KOPT-K1 (cell line): ENCODE results near the gene N4BP2.
"Not testable (repeated sequence)": the region's sequence is repeated elsewhere in the genome, so short reads cannot be mapped to it uniquely, and the experiment has no call there.

ENCODE experiments used
- H3K27ac ChIP-seq: fragments of 200-600 bp; sonication (generic); 2 replicates; pipeline ENCODE4 v1.5.1; 2016; ENCODE audit warnings: antibody characterized with exemption, mild to moderate bottlenecking, low read depth, low read length; ENCODE audit not compliant: poor library complexity, severe bottlenecking
- H3K36me3 ChIP-seq: fragments of 200-600 bp; sonication (generic); 2 replicates; pipeline ENCODE4 v1.5.1; 2017; ENCODE audit warnings: antibody characterized with exemption, mild to moderate bottlenecking, low read length, moderate library complexity; ENCODE audit not compliant: insufficient read depth
- H3K9me3 ChIP-seq: fragments of 200-600 bp; sonication (generic); 2 replicates; pipeline ENCODE4 v1.5.1; 2017; ENCODE audit warnings: antibody characterized with exemption, low read length, mild to moderate bottlenecking; ENCODE audit not compliant: insufficient read depth, poor library complexity, severe bottlenecking

Gene N4BP2

DNA sequence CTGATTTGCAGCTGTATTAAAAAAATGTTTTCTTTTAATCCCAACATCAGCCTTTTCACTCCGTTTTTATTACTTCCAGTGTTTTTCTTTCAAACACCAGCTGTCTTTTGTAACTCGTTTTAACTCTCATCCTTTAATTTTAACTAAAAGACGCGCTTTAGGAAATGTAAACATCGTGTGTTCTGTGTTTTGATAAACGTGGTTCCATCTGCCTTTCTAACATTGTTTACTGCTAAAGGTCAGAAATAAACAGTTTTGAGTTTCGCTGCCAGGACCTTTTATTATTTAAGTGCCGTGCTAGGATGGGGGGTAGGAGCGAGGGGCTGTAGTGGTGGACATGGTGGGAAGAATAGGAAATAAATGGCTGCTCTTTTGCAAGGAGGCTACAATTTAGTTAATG is 1.5 kb downstream of the N4BP2 start:
- Histone ChIP-seq H3K9me3 (no peaks in the 10 kb centered on the region), H3K36me3 (peaks cover 31% of the 10 kb centered on the region), H3K27ac (peak overlapping the region; percentile 97)

DNA sequence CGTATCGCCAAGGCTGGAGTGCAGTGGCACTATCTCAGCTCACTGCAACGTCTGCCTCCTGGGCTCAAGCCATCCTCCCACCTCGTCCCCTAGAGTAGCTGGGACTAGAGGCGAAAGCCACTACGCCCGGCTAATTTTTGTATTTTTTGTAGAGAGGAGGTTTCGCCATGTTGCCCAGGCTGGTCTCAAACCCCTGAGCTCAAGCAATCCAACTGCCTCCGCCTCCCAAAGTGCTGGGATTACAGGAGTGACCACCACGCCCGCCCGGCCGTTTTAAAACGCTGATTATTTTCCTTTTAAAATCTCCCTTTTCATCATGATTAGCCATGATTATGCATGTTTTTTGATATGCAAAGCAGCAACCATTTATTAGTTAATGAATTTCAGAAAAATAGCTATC is 2.2 kb downstream of the N4BP2 start:
- Histone ChIP-seq H3K27ac (no peak overlapping the region), H3K36me3 (peaks cover 38% of the 10 kb centered on the region), H3K9me3 (no peaks in the 10 kb centered on the region)

DNA sequence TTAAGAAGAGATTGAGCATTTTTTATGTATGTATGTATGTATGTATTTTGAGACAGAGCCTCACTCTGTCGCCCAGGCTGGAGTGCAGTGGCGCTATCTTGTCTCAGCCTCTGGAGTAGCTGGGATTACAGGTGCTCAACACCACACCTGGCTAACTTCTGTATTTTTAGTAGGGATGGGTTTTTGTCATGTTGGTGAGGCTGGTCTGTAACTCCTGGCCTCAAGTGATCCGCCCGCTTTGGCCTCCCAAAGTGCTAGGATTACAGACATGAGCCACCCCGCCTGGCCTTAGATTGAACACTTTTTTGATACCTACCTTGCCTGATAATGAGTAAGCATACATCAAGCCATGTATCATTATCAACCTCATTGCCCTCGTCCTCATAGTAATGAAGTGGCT is 2.7 kb downstream of the N4BP2 start:
- Histone ChIP-seq H3K36me3 (peaks cover 43% of the 10 kb centered on the region), H3K9me3 (no peaks in the 10 kb centered on the region), H3K27ac (no peak overlapping the region)

DNA sequence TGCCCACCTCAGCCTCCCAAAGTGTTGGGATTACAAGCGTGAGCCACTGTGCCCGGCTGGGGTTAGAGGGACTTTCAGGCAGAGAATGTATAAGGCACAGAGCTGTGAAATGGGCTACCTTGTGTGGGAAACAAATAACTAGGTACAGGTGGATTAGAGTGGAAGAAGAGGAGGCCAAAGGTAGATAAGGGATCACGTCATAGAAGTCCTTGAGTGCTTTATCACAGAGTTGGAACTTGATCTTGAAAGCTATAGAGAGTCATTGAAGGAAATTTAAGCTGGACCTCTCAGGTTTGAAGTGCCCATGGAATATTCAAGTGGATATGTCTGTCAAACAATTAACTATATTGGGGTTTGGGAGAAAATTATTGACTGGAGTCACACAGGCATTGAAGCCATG is 8.4 kb downstream of the N4BP2 start:
- H3K27ac ChIP-seq = peak overlapping the region; percentile 32

DNA sequence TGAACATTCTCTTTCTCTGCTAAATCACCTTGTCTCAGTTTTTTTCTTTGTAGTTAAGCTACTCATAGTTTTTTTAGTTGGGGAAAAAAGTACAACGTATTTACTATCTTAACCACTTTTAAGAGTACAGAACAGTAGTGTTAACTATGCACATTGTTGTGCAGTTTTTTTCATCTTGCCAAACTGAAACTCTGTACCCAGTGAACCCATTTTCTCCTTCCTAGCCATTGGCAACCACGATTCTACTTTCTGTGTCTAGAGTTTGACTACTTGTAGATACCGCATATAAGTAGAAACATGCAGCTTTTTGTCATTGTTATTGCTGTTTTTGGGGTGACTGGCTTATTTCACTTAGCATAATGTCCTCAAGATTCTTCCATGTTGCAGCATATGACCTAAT is 10.0 kb downstream of the N4BP2 start:
- peaks cover 33% of the 10 kb centered on the region for H3K36me3 ChIP-seq
- no peak overlapping the region for H3K27ac ChIP-seq
- no peaks in the 10 kb centered on the region for H3K9me3 ChIP-seq

More for the DNA sequence above, 8.4 kb downstream of the N4BP2 start:
- Histone ChIP-seq H3K36me3 (peaks cover 45% of the 10 kb centered on the region), H3K9me3 (no peaks in the 10 kb centered on the region)

DNA sequence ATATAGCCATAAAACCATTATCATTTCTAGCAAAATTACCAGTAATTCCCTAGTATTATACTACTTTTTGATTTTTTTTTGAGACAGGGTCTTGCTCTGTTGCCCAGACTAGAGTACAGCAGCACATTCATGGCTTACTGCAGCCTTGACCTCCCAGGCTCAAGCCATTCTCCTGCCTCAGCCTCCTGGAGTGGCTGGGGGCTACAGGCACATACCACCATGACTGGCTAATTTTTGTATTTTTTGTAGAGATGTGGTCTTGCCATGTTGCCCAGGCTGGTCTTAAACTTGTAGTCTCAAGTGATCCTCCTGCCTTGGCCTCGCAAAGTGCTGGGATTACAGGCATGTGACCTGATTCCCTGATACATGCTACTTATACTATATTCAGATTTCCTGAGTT is 13.7 kb downstream of the N4BP2 start:
- Histone ChIP-seq H3K27ac (no peak overlapping the region), H3K36me3 (peaks cover 26% of the 10 kb centered on the region), H3K9me3 (no peaks in the 10 kb centered on the region)

DNA sequence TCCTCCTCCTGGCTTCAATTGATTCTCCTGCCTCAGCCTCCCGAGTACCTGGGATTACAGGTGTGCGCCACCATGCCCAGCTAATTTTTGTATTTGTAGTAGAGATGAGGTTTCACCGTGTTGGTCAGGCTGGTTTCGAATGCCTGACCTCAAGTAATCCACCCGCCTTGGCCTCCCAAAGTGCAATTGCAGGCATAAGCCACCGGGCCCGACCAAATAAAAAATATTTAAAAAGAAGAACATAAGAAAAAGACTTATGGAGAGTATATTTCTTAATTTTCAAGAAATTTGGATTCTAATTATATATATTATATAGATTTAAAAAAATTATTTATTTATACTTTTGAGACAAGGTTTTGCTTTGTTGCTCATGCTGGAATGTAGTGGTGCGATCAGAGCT is 29.8 kb downstream of the N4BP2 start:
- H3K9me3 ChIP-seq = no peaks in the 10 kb centered on the region
- no peak overlapping the region for H3K27ac ChIP-seq
- peaks cover 45% of the 10 kb centered on the region for H3K36me3 ChIP-seq

DNA sequence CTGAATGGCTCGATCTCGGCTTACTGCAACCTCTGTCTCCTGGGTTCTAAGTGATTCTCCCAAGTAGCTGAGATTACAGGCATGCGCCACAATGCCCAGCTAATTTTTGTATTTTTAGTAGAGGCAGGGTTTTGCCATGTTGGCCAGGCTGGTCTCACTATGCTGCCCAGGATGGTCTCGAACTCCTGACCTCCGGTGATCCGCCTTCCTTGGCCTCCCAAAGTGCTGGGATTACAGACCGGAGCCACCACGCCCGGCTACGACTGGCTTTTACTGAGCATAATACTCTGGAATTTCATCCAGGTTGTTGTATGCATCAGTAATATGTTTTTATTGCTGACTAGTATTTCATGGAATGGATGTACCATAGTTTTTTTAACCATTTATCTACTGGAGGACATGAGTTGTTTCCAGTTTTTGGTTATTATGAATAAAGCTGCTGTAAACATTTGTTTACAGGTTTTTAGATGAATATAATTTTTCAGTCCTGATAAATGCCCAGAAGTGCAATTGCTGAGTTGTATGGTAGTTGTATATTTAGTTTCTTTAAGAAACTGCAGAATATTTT is 31.2 kb downstream of the N4BP2 start:
- Histone ChIP-seq H3K27ac (no peak overlapping the region), H3K9me3 (no peaks in the 10 kb centered on the region), H3K36me3 (peaks cover 31% of the 10 kb centered on the region)

DNA sequence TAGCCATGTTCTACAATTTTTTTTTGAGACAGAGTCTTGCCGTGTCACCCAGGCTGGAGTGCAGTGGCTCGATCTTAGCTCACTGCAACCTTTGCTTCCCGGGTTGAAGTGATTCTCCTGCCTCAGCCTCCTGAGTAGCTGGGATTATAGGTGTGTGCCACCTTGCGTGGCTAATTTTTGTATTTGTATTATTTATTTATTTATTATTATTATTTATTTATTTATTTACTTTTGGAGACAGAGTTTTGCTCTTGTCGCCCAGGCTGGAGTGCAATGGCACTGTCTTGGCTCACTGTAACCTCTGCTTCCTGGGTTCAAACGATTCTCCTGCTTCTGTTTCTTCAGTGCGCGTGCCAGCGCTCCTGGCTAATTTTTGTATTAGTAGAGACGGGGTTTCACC is 36.8 kb downstream of the N4BP2 start:
- H3K36me3 ChIP-seq = peaks cover 14% of the 10 kb centered on the region
- H3K27ac ChIP-seq, H3K9me3 ChIP-seq: not testable (repeated sequence)

DNA sequence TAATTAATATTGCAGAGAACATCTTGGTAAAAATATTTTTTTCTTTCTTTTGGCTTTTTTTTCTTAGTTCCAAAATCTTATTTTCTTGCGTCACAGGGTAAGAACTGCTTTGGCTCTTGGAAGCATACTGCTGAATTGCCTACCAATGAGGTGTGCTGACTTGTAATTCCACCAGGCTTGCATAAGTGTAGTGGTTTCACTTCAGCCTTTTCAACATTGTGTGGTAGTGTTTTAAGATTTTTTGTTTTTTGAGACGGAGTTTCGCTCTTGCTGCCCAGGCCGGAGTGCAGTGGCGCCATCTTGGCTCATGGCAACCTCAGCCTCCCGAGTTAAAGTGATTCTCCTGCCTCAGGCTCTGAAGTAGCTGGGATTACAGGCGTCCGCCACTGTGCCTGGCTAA is 42.4 kb downstream of the N4BP2 start:
- H3K27ac ChIP-seq = no peak overlapping the region
- no peaks in the 10 kb centered on the region for H3K9me3 ChIP-seq
- H3K36me3 ChIP-seq = peaks cover 43% of the 10 kb centered on the region

DNA sequence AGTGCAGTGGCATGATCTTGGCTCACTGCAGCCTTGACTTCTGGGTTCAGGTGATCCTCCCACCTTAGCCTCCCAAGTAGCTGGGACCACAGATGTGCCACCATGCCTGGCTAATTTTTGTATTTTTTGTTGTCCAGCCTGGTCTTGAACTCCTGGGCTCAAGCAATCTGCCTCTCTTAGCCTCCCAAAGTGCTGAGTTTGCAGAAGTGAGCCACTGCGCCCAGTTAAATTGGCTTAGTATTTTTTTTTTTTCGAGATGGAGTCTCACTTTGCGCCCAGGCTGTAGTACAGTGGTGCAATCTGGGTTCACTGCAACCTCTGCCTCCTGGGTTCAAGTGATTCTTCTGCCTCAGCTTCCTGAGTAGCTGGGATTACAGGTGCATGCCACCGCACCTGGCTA is 50.5 kb downstream of the N4BP2 start:
- H3K36me3 ChIP-seq = peaks cover 90% of the 10 kb centered on the region
- not testable (repeated sequence) for H3K9me3 ChIP-seq, H3K27ac ChIP-seq

DNA sequence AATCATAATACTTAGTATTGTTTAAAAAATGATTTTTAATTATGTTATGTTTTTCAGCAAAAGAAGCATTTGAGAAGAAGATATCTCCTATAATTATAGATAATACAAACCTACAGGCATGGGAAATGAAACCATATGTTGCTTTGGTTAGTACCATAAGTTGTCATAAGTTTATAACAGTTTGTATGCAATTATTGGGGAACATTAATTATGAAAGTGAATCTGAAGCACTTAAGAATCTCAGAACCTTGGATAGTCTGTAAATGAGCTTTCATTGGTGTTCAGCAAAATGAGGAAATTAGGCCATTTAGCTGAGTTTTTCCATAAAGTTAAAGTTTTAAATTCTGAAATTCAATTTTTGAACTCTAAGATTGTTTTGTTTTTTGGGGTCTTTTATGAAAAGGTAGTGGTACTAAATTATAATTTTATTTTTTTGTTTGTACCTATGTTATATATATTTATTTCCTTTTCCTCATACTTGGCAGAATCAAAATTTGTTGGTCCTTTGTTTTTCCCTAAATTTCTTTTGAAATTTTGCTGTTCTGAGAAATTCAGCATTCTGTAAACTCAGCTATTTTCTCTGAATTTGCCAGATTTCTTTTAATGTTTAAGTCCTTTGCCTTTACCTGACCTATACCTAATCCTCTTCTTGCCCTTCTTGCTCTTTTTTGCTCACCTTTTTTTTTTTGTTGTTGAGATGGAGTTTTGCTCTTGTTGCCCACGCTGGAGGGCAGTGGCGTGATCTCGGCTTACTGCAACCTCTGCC is 55.6 kb downstream of the N4BP2 start:
- Histone ChIP-seq H3K9me3 (no peaks in the 10 kb centered on the region), H3K27ac (no peak overlapping the region), H3K36me3 (peaks cover 93% of the 10 kb centered on the region)

DNA sequence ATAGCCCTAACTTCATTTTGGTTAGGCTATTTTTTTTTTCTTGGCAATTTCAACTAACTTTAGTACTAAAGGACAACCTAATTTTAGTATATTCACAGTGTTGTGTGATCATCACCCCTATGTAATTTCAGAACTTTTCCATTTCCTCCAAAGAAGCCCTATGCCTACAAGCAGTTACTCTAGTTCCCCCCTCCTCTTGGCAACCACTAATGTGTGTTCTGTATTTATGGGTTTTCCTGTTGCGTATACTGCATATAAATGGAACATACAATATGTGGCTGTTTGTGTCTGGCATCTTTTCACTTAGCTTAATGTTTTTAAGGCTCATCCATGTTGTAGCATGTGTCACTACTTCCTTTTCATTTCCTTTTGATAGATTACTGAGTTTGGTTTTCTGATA is 57.6 kb downstream of the N4BP2 start:
- Histone ChIP-seq H3K36me3 (peaks cover 91% of the 10 kb centered on the region), H3K27ac (no peak overlapping the region), H3K9me3 (no peaks in the 10 kb centered on the region)

DNA sequence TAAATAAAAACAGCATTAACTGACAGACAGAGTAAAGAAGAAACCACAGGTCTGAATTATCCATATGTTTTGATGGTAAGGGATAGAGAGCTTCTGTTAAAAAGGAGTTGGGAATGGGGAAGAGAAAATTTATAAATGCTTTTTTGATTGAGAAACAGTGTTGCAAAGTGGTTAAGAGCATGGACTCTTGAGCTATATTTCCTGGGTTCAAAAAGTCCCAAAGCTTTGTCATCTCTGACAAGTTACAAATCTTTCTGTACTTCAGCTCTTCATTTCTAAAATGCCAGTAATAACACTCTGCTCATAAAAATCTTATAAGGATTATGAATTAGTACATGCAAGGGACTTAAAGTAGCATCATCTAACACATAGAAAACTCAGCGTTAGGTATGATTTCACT is 62.2 kb downstream of the N4BP2 start:
- Histone ChIP-seq H3K9me3 (no peaks in the 10 kb centered on the region), H3K36me3 (peaks cover 66% of the 10 kb centered on the region), H3K27ac (no peak overlapping the region)

DNA sequence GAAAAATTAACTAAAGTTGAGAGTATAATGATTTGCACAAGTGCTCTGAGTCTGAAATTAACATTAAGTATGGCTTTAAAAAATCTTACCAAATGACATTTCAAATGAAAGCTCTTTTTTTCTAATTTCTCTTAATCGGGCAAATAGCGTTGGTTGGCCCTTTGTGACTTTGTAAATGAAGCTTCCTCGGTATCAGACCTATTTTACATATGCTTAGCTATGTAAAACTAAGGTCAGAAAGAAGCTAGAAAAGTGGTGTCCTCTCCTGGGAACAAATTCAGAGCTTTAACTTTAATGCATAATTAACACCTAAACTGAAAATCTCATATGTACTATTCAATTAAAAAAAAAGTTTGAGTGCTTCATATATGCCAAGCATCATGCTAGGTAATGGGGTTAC is 62.7 kb downstream of the N4BP2 start:
- Histone ChIP-seq H3K9me3 (no peaks in the 10 kb centered on the region), H3K36me3 (peaks cover 62% of the 10 kb centered on the region), H3K27ac (no peak overlapping the region)

DNA sequence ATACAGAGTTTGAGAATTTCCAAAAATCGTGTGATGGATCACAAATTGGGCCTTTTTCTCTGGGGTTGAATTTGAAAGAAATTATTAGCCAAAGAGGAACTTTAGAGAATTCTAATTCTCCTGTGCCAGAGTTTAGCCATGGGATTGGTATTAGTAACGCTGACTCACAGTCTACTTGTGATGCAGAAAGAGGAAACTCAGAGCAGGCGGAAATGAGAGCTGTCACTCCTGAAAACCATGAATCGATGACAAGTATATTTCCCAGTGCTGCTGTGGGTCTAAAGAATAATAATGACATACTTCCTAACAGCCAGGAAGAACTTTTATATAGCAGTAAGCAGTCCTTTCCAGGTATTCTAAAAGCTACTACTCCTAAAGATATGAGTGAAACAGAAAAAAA is 64.9 kb downstream of the N4BP2 start:
- no peaks in the 10 kb centered on the region for H3K9me3 ChIP-seq
- H3K36me3 ChIP-seq = peaks cover 53% of the 10 kb centered on the region
- no peak overlapping the region for H3K27ac ChIP-seq
